ENCODE measurements around the gene SLC25A25. TPM values are rescaled to one million over a fixed set of nuclear protein-coding genes. Genes with fewer than 3 reads are reported as not detected.

Gene SLC25A25
- polyA plus RNA-seq, 6 donors from 2014 or later: 1.6 to 15.8 (median 9.0) TPM

- H3K4me3 Mint-ChIP-seq: peak overlapping the region in 1 of 8 donors; percentile 18
- peaks cover 0 to 16% (median 11%) of the 10 kb centered on the region in 3 donors for H3K27me3 Mint-ChIP-seq
- ATAC-seq (ENCODE audit: low read depth in 2 of 2) (no peak), DNase-seq (no peak)
- peaks cover 0 to 6% (median 0%) of the 10 kb centered on the region in 3 donors for H3K4me1 Mint-ChIP-seq
- H3K27ac Mint-ChIP-seq: peak overlapping the region in 3 of 6 donors; percentile 9 to 89 (median 64)
- H3K9me3 Mint-ChIP-seq: no peaks in the 10 kb centered on the region
- peaks cover 0 to under 1% of the 10 kb centered on the region in 2 donors for H3K36me3 Mint-ChIP-seq
Measured at GRCh38 chr9:128142061-128142460, 74.0 kb downstream of the SLC25A25 start.

DNA sequence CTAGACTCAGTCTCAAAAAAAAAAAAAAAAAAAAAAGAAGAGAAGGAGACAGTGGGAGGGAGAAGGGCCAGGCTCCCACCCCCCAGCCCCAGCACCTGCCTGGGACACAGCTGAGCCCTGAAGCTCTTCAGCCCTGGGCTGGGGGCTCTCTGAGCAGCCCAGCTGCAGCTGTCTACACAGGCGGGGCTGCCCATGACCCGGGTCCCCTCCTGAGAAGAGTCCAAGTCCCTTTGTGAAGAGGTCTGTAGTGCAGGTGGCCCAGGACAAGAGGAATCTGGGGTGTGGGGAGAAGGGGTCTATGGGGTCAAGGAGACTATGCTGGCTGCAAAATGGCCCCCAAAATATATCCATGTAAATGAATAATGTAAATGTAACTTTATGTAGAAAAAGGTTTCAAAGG is 74.6 kb downstream of the SLC25A25 start:
- Mint-ChIP-seq H3K27ac (no peak overlapping the region), H3K9me3 (no peaks in the 10 kb centered on the region)

DNA sequence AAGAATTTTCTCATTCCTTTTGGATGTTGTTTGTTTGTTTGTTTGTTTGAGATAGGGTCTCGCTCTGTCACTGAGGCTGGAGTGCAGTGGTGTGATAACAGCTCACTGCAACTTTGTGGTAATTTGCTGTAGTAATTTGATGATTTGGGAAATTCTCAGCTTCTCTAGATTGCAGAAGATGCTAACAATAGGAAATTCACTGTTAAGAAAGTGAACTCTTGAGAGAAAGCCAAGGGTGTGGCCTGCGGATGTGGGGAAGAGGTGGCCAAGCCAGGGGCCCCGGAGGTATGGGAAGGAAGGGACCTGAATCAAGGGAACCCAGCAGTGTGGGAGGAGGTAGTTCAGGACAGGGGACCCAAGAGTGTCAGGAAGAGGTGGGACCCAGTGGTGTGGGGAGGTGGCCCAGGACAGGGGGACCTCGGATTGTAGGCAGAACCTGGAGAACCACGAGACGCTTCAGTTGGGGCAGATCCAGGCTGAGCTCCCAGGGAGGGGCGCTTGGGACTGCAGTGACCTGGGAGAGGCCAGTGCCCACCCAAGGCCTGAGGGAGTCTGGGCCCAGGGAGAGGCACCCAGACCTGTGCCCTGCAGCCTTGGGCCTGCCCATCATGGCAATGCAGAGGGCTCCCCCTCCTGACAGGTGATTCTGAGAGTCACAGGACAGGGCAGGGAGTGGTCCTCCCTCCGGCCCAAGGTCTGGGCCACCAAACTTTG is 75.7 kb downstream of the SLC25A25 start:
- no peaks in the 10 kb centered on the region for H3K9me3 Mint-ChIP-seq
- H3K4me3 Mint-ChIP-seq: no peak overlapping the region
- DNase-seq (no peak), ATAC-seq (ENCODE audit: low read depth in 2 of 2) (no peak)
- H3K27me3 Mint-ChIP-seq: peaks cover 0 to 7% (median 0%) of the 10 kb centered on the region in 3 donors
- H3K27ac Mint-ChIP-seq: peak overlapping the region in 1 of 6 donors; percentile 36
- H3K36me3 Mint-ChIP-seq: no peaks in the 10 kb centered on the region
- peaks cover 0 to 3% (median 0%) of the 10 kb centered on the region in 3 donors for H3K4me1 Mint-ChIP-seq

More for the DNA sequence above, 74.6 kb downstream of the SLC25A25 start:
- H3K36me3 Mint-ChIP-seq: no peaks in the 10 kb centered on the region
- ATAC-seq (ENCODE audit: low read depth in 2 of 2) (no peak), DNase-seq (no peak)
- H3K4me3 Mint-ChIP-seq: no peak overlapping the region
- peaks cover 0 to 11% (median 5%) of the 10 kb centered on the region in 3 donors for H3K27me3 Mint-ChIP-seq
- H3K4me1 Mint-ChIP-seq: peaks cover 0 to 3% (median 0%) of the 10 kb centered on the region in 3 donors

DNA sequence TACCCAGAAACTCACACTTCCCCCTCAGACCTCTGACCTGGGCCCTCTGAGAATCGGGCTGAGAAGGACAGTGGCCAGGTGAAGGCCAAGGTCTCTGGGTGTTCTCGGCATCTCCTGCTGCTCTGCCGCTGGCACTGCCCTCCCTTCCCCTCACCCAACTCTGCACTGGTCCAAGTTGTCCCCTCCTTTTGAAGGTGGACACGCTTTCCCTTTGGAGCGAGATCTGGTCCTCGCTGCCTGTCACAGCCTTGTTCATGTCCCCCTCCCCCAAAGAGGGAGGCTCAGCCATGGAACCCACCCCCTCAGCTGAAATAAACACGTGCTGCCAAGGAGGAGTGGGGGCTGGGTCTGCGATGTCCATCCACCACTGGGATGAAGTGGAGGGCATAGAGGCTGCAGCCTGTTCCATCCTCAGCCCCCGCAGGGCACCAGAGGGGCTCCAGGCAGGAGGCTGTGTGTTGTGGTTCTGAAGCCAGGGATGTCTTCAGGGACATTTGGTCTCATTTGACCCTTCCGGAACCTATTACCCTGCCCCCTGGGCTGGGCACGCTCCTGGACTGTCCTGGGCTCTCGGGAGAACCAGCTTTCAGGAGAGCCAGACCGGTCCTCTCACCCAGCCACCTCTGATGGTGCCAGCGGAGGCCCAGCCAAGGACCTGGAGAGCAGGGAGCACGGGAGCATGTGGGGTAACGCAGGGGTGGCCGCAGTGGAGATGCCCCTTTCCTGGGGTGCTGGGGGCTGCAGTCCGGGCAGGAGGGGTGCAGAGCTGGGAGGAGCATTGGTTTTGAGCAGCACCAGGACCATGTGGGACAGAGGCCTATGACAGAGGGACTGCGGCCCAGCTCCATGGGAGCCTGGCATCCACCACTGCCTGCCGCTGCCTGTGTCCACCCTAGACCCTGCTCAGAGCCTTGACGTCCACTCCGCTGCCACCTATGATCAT is 76.5 kb downstream of the SLC25A25 start:
- Mint-ChIP-seq H3K27ac (no peak overlapping the region), H3K4me1 (peaks cover 0 to 3% (median 0%) of the 10 kb centered on the region in 3 donors), H3K27me3 (peaks cover 0 to 7% (median 0%) of the 10 kb centered on the region in 3 donors), H3K36me3 (no peaks in the 10 kb centered on the region), H3K9me3 (no peaks in the 10 kb centered on the region), H3K4me3 (no peak overlapping the region)
- ATAC-seq (ENCODE audit: low read depth in 2 of 2) (no peak), DNase-seq (no peak)

DNA sequence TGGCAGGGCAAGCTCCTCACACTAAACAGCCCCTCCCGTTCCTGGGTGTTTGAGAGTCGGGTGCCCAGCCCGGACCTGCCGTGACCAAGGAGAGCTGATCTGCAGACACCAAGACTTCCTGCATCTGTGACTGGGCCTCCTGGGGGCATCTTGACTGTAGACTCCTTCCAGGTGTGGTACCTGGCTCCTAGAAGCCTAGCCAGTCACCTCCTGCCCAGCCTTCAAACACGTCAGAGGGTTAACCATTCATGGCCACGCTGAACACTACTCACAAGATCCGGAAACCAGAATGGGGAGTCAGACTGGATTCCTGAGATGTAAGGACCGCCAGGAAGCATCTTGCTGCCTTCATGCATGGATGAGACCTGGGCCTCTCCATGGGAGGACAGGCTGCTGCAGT is 77.5 kb downstream of the SLC25A25 start:
- Mint-ChIP-seq H3K4me3 (no peak overlapping the region), H3K4me1 (peaks cover 0 to 3% (median 0%) of the 10 kb centered on the region in 3 donors), H3K27ac (no peak overlapping the region), H3K9me3 (no peaks in the 10 kb centered on the region), H3K27me3 (peaks cover 0 to 7% (median 3%) of the 10 kb centered on the region in 3 donors), H3K36me3 (no peaks in the 10 kb centered on the region)
- no peak for DNase-seq
- no peak for ATAC-seq (ENCODE audit: low read depth in 2 of 2)

- no peaks in the 10 kb centered on the region for H3K9me3 Mint-ChIP-seq
- H3K27ac Mint-ChIP-seq: no peak overlapping the region
- H3K36me3 Mint-ChIP-seq: no peaks in the 10 kb centered on the region
- H3K4me3 Mint-ChIP-seq: no peak overlapping the region
- ATAC-seq (ENCODE audit: low read depth in 2 of 2) (no peak), DNase-seq (no peak)
- H3K4me1 Mint-ChIP-seq: peaks cover 0 to 7% (median 0%) of the 10 kb centered on the region in 3 donors
- peaks cover 0 to 7% (median 7%) of the 10 kb centered on the region in 3 donors for H3K27me3 Mint-ChIP-seq
Measured at GRCh38 chr9:128145951-128146351, 77.9 kb downstream of the SLC25A25 start.

DNA sequence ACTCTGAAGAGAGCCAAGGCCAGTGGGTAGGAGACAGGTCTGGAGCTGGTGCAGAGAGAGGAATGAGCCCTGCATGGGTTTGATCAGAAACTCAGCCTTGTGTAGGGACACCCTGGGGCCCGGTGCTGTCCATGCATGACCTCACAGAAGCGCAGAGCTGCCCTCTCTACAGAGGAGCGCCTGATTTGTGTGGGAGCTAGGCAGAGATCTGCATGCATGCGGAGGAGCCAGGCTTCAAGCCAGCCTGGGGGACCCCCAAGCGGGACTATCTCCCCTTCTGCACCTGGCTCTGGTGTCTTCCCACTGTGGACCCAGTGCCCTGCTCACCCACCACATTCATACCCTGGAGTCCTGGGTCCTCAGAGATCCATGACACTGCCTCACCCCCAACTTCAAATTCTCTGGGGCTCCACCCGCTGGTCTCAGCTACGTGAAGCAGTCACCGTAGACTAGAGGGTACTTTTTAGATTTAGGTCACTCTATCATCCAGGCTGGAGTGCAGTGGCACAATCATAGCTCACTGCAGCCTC is 78.6 kb downstream of the SLC25A25 start:
- no peak for ATAC-seq (ENCODE audit: low read depth in 2 of 2)
- Mint-ChIP-seq H3K27me3 (peaks cover 0 to 10% (median 7%) of the 10 kb centered on the region in 3 donors), H3K9me3 (no peaks in the 10 kb centered on the region), H3K4me1 (peaks cover 0 to 9% (median 0%) of the 10 kb centered on the region in 3 donors), H3K4me3 (no peak overlapping the region), H3K36me3 (no peaks in the 10 kb centered on the region), H3K27ac (peak overlapping the region in 1 of 6 donors; percentile 28)
- no peak for DNase-seq

DNA sequence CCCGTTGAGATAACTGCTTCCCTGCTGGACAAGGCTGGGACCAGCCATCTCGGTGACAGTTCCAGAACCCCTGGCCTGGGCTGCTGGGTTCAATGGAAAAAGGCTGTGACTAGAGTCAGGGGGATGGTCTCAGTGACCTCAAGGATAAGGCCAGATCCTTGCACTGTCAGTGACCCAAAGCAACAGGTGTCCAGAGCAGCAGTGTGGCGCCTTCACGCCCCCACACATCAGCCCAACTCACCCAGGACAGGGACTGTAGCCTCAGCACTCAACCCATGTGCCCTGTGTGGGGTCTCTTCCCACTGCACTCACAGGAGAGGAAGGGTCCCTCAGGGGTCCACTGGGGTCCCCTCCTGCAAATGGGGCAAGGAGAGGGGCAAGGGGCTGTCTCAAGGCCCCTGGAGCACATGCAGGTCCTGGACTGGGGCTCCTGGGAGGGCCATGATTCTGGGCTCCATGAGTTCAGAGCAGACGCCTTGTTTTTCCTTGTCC is 80.5 kb downstream of the SLC25A25 start:
- Mint-ChIP-seq H3K4me3 (no peak overlapping the region), H3K4me1 (peaks cover 0 to 6% (median 0%) of the 10 kb centered on the region in 3 donors), H3K27ac (peak overlapping the region in 1 of 6 donors; percentile 42), H3K36me3 (no peaks in the 10 kb centered on the region), H3K27me3 (peaks cover 0 to 10% (median 0%) of the 10 kb centered on the region in 3 donors), H3K9me3 (no peaks in the 10 kb centered on the region)
- ATAC-seq (ENCODE audit: low read depth in 2 of 2) (no peak), DNase-seq (no peak)

DNA sequence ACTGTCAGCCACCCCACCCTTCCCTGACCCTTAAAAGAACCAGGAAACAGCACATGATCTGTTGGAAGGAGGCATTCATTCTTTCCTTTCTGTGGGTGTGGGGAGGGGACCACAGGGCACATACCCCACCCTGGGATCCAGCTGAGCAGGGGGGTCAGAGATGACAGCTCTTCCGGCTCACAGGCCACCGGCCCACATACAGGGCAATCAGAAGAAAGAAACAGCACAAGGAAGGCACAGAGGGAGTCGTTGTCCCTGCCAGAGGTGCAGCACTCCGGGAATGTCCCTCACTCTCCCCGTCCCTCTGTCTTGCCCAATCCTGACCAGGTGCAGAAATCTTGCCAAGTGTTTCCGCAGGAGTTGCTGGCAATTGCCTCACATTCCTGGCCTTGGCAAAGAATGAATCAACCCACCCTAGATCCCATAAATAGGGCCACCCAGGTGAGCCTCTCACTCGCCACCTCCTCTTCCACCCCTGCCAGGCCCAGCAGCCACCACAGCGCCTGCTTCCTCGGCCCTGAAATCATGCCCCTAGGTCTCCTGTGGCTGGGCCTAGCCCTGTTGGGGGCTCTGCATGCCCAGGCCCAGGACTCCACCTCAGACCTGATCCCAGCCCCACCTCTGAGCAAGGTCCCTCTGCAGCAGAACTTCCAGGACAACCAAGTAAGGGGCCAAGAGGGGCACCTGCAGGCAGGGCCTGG is 81.1 kb downstream of the SLC25A25 start, which contains the start of gene LCN2:
Gene LCN2, plus strand, starts transcription at position 453 of the 701 bp plus-strand sequence. Its CDS starts 73 bp downstream, at position 526.
- H3K4me1 Mint-ChIP-seq: peaks cover 0 to 6% (median 0%) of the 10 kb centered on the region in 3 donors
- H3K36me3 Mint-ChIP-seq: no peaks in the 10 kb centered on the region
- ATAC-seq (ENCODE audit: low read depth in 2 of 2) (no peak), DNase-seq (no peak)
- H3K27ac Mint-ChIP-seq: peak within 1 kb of the TSS in 2 of 6 donors; percentile 36 to 42
- H3K9me3 Mint-ChIP-seq: no peaks in the 10 kb centered on the region
- peaks cover 0 to 10% (median 0%) of the 10 kb centered on the region in 3 donors for H3K27me3 Mint-ChIP-seq
- H3K4me3 Mint-ChIP-seq: no peak within 1 kb of the TSS

GRCh38 chr9:128149951-128150593 is 82.0 kb downstream of the SLC25A25 start:
- Mint-ChIP-seq H3K27ac (peak overlapping the region in 1 of 6 donors; percentile 36), H3K4me1 (peaks cover 0 to 6% (median 0%) of the 10 kb centered on the region in 3 donors), H3K27me3 (peaks cover 0 to 10% (median 0%) of the 10 kb centered on the region in 3 donors), H3K36me3 (no peaks in the 10 kb centered on the region), H3K4me3 (no peak overlapping the region), H3K9me3 (no peaks in the 10 kb centered on the region)
- ATAC-seq (ENCODE audit: low read depth in 2 of 2) (no peak), DNase-seq (no peak)

GRCh38 chr9:128150594-128151308 is 82.7 kb downstream of the SLC25A25 start:
- ATAC-seq (ENCODE audit: low read depth in 2 of 2) (peak; percentile 35 to 40), DNase-seq (no peak)
- no peak overlapping the region for H3K4me3 Mint-ChIP-seq
- H3K36me3 Mint-ChIP-seq: no peaks in the 10 kb centered on the region
- peaks cover 0 to 6% (median 0%) of the 10 kb centered on the region in 3 donors for H3K4me1 Mint-ChIP-seq
- H3K27ac Mint-ChIP-seq: peak overlapping the region in 3 of 6 donors; percentile 24 to 67 (median 42)
- H3K9me3 Mint-ChIP-seq: no peaks in the 10 kb centered on the region
- H3K27me3 Mint-ChIP-seq: peaks cover 0 to 10% (median 0%) of the 10 kb centered on the region in 3 donors
